GM21381 (cell line): ENCODE results near the gene C14orf119.

ENCODE experiments used
- ATAC-seq: cut with Tn5 transposase; IDR thresholded peaks from one replicate; pipeline ENCODE4 v1.9.1; 2021; ENCODE audit warnings: mild to moderate bottlenecking, moderate library complexity; ENCODE audit not compliant: unreplicated experiment

C14orf119 gene

GRCh38 chr14:23124337-23124954 lies 29.1 kb downstream of the C14orf119 start:
- no peak for ATAC-seq

DNA sequence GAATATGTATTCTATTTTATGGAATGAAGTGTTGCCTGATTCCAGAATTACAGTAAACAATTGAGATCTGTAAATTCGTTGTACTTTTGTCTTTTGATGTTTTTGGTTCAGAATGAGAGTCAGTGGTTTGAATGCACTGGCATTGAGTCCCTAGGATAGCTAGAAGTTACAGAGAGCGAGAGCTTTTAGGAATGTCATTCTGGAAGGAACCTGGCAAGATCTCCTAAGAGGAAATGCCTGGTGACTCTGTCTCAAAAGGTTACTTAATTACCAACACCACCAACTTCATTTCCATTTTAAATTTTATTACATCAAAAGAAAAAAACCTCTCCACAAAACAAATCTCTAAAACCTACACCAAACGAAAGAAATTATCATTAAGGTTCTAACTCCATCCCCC lies 29.7 kb downstream of the C14orf119 start:
- no peak for ATAC-seq

- ATAC-seq, result no peak
Observed at GRCh38 chr14:23125933-23126524, 30.7 kb downstream of the C14orf119 start.

DNA sequence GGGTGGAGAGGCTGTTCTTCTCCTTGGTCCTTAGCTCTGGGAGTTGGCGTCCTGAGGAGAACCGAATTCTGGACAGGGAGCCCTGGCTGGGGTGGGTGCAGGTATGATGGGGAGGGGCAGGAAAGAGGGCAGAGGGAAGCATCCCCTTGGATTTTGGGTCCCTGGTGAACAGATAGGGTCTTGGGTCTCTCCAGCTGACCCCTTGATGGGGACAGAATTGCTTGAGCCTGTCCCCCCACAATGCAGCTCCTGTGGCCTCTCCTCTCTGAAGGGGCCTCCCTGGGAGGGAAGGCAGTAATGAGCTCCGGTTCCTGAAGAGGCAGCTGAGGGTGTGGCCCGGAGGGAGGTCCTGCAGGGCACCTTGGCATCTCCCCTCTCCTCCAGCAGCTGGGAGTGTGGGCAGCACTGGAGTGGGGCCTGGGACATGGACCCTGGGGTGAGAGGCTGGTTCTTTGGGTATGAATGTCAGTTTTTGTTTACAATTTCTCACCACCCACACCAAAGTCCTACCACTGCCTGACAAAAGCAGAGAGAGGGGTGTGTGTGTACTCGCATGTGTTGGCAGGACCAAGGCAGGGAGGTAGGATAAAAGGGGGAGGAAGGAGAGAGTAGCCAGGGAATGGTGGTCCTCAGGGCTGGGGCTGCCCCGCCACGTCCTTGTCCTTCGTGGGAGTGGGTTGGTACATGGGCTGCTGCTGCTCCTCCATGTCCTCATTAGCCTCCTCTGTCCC lies 31.4 kb downstream of the C14orf119 start:
- ATAC-seq, result no peak

DNA sequence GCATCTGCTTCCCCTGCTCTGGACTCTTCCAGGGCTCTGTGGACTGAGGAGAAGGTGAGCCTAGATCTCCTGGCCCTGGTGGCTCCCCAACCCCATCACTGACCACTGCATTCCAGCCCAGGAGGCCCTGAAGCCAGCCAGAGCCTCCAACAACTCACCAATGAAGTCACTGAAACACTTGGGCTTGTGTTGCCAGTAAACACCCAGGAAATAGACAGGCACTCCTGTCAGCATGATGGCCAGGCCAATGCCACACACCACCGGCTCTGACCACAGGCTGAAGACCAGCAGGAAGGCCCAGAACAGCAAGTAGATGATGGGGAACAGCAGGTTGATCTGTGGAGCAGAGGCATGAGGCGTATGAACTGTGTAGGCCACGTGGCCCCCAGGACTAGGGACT lies 32.6 kb downstream of the C14orf119 start:
- no peak for ATAC-seq

DNA sequence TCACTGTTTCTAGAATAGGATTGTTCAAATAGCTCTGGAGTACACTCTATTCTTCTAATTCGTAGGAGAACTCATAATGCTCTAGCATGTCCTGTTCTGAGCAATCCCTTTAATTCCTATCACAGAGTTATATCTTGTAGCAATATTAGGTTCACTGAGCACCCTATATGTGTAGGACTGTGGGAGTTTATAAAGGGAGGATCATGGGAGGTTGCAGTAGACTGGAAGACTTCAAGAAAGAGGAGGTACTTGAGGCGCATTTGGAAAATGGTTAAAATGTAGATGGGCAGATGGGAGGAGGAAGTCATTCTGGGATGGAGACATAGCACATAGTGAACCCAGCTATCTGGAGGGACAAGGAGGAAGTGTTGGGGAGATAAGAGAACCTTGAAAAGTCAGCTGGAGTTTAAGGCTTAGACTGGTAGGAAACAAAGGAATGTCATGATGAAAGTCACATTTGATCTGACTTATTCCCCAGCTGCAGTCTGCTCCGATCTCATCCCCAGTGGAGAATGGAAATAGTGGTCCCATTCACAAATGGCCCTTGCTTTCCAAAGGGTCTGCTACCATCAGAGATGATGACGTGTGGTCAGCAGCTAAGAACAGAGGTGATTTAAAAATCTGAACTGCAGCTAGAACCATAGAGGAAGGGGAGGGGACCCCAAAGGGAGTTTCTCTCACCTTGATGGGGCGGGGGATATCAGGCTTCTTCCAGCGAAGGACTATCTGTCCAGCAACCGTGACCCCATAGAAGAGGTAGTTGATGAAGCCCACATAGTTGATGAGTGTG lies 33.9 kb downstream of the C14orf119 start:
- ATAC-seq, result no peak

DNA sequence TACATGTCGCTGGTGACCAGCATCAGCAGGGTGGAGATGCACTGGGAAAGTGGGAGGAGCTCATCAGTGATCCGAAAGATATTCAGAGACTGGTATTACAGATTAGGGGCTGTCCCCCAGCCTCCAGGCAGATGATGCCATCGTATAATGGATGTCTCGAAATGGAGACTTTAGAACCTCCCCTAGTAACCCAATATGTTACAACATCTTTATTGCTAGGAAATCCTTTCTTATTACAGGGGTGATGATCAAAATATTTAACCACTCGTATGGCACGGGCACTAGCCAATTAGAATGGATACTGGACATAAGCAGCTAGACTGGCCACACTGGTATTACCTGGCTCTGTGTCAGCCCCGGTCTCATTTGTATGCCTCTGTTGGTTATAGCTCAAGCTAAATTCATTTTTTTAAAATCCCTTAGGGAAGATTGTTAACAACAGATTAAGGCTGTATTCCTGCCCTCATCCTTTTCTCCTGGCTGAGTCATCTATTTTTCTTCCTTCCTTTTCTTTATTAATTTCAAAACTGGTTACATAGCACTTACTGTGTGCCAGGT lies 34.5 kb downstream of the C14orf119 start:
- no peak for ATAC-seq

DNA sequence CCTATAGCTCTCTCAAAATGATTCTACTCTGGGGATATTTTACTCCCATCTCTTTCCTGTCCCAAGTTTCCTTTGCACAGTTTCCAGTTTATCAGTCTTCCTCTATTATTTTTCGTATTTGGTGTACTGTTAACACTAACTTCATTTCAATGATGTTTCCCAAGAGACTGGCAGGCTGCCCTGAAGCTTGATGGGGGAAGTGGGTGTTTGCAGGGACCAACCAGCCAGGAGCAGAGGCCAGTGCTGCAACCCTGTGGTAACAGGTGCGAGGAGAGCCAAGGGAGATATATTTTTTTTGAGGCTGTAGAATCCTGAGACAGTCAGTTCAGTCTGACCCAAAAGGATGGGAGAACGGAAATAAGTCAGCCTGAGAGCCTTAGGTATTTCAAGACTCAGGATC lies 35.6 kb downstream of the C14orf119 start:
- ATAC-seq, result no peak

DNA sequence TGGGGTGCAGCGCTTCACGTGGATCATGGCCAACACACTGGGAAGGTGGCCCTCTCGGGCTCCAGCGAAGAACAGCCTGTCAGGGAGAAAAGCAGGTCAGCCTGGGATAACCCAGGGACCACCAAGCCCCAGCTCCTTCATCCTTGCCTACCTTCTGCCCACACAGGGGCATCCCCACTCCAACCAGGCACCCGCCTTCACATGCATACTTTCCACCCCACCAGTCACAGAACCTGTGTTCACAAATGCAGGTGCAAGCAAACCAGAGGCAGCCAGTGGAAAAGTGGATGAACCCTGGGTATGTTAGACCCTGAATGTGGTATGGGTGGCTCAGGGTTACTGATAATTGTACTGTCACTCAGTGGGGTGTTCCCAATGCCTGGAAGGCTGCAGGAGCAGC lies 36.2 kb downstream of the C14orf119 start:
- ATAC-seq, result no peak

DNA sequence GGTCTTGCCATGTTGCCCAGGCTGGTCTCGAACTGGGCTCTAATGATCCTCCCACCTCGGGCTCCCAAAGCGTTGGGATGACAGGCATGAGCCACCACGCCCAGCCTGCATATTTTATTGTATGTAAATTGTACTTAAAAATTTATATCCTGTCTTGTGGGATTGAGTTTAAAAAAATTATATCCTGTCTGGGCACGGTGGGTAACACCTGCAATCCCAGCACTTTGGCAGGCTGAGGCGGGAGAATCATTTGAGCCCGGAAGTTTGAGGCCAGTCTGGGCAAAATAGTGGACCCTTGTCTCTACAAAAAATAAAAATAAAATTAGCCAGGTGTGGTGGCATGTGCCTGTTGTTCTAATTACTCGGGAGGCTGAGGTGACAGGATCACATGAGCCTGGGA lies 37.7 kb downstream of the C14orf119 start:
- ATAC-seq, result no peak

DNA sequence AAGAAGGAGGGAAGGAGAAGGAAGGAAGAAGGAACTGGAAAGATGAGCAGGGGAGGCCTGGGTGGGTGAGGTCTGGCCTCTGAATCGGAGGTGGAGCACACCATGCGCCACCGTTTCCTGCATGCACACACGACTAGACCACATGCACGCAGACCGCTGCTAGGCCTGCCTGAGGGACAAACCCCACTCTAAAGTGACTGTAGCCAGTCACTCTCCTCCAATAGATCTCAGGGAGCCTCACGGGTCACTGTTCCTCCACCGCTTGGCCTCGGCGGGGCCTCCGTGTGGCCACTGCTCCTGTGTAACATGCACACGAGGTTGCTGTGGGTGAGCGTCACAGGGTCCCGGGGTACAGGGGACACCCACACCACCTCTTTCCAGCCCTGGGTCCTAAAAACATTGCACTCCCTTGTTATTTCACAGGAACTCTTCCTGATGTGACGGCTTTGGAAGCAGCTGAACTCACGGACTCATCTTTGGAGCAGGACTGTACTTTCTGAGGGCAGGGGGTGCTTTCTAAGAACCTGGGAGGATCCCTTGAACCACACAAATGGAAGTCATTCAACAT lies 41.3 kb downstream of the C14orf119 start:
- no peak for ATAC-seq

GRCh38 chr14:23137192-23137812 lies 42.0 kb downstream of the C14orf119 start:
- ATAC-seq, result no peak

GRCh38 chr14:23137813-23138535 lies 42.7 kb downstream of the C14orf119 start:
- ATAC-seq, result no peak

DNA sequence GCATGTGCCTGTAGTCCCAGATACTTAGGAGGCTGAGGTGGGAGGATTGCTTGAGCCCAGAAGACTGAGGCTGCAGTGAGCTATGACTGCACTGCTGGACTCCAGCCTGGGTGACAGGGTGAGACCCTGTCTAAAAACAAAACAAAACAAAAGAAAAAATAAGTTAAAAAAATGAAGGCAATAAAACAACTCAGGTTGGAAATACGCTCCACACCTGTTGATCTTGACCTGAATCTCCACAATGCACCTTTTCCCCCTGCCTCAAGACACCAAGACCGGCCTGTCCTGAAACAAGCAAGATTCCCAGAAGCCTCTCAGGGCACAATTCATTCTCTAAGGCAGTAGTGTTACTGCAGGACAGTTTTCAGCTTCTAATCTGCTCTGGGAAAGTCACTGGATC lies 44.6 kb downstream of the C14orf119 start:
- no peak for ATAC-seq

DNA sequence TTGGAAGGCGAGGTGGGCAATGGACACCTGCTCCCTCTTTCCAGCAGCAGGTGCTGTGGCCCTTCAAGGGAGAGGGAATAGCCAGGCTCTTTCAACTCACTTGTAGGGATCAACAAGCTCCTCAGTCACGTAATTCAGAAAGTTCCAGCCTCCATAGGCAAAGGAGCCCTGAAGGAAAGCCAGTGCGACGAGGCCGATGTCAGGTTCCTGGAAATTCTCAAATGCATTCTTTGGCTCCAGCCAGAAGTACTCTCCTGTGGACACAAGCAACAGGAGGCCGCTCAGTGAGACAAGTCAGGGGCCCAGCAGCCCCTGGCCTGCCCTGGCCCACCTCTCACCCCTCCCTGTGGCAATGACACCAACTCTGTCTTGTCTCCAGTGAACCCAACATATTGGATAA lies 45.1 kb downstream of the C14orf119 start:
- no peak for ATAC-seq

DNA sequence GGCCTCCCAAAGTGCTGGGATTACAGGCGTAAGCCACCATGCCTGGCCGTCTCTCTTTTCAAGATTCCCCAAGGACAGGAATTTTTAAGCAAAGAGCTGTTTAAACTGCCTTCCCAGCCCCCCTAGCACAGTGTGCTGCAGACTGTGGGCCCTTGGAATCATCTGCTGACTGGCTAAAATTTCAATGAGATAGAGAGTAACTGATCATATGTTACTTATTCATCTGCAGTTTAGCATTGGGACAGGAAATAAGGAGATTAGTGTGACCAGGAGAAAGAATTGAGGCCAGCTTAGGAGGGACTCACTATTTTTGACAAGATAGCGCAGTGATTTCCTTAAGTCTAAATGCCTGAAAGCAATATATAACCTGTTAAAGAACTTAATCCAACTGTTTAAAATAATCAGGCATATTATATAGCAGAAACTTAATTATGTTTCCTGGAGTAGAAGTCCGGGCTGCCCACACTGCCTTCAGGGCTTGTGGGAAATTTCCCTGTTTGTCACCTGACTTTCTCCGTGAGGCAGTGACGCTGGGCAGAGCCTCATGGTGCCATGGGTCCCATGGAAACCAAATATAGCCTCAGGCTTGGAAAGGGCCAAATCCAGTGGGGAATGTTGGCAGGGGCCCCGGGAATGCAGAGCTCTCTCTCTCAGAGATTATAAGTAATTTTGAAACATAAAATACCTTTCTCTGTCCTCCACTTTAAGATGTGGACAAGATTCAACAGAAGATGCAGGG lies 46.6 kb downstream of the C14orf119 start:
- ATAC-seq, result no peak

- no peak for ATAC-seq
Observed at GRCh38 chr14:23142826-23143225, 47.5 kb downstream of the C14orf119 start.

- no peak for ATAC-seq
Observed at GRCh38 chr14:23143911-23144310, 48.6 kb downstream of the C14orf119 start.

GRCh38 chr14:23145794-23146350 lies 50.6 kb downstream of the C14orf119 start:
- ATAC-seq, result no peak
